T-helper 9 cell (primary cell): ENCODE data around the gene PPP1R9A.

Experiments used
- DNase-seq: peaks from one replicate; pipeline ENCODE4 v3.0.0-alpha.2; 2020
- total RNA-seq, 2 donors: gene quantifications; one replicate each; lab custom pipeline; 2026; lab: John Stamatoyannopoulos, UW

The PPP1R9A gene
- total RNA-seq, result 0 reads per million in 2 donors

DNA sequence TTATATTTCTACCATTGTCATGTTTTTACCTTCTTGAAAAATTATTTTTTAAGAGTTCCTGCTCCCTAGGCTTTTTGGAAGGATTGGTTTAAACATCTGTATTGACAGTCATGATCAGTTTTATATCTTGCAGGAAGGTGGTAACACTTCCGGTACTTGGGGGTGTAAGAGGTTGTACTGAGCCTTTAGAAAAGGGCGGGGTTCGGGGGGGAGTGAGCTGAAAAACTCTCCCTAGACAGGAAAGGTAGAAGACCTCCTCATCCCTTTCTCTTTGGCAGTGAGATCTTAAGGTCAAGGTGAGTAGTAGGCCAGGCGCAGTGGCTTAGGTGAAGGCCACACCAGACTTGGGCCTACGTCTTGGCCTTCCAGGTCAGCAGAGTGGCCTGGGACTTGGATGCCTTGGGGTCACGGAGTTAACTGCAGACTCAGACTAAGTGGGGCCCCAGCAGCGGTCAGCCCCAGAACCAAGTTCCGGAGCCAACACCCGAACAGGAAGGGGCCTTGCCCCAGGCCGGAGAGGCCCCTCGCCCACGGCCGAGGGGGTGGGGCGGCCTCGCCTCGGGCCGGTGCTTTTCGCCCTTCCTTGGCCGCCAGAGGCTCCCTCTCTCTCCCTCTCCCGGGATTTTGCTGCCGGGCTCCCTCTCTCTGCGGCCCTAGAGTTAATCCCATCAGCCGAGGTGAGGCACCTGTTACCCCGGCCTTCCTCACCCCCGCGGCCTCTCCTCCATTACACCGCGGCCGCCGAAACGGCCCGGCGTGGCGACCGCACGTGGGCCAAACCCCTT lies at the start of gene PPP1R9A:
Gene PPP1R9A, plus strand, starts transcription at position 569 of the 785 bp plus-strand sequence. CDS start 2,520 bp downstream, outside the sequence.
- no peak for DNase-seq

DNA sequence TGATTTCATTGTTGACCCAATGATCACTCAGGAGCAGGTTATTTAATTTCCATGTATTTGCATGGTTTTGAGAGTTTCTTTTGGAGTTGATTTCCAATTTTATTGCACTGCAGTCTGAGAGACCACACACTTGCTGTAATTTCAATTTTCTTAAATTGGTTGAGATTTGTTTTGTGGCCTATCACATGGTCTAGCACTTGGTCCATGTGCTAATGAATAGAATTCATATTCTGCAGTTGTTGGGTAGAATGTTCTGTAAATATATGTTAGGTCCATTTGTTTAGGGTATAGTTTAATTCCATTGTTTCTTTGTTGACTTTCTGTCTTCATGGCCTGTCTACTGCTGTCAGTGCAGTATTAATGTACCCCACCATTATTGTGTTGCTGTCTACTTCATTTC lies 36.3 kb upstream of the PPP1R9A start:
- no peak for DNase-seq

GRCh38 chr7:94873239-94873638 lies 34.2 kb upstream of the PPP1R9A start:
- no peak for DNase-seq

DNA sequence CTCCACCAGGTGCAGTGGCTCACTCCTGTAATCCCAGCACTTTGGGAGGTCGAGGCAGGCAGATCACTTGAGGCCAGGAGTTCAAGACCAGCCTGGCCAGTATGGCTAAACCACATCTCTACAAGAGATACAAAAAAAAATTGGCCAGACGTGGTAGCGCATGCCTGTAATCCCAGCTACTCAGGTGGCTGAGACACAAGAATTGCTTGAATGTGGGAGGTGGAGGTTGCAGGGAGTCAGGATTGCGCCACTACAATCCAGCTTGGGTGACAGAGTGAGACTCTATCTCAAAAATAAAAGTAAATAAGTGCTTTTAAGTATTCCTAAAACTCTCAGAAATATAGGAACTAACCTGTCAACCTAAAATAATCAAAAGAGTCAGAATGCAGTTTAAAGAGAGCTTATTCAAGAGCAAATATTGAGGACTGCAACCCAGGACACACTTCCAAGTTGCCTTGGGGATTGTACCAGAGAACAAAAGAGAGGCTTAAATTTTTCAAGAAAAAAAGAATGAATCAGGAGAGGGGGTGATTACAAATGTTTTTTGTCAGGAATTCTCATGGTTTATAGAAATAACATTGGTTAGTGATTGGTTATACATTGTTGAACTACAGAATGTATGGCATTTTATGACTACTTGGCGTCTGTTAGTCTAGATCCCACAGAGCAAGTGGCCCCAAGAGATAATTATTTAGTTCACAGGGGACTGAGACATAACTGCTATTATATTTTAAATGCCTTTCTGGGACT lies 33.2 kb upstream of the PPP1R9A start:
- no peak for DNase-seq

- DNase-seq, result no peak
These were observed 32.2 kb upstream of the PPP1R9A start for GRCh38 chr7:94875201-94875600.

GRCh38 chr7:94877731-94878670 lies 29.4 kb upstream of the PPP1R9A start:
- no peak for DNase-seq

- no peak for DNase-seq
These were observed 24.5 kb upstream of the PPP1R9A start for GRCh38 chr7:94882891-94883290.

DNA sequence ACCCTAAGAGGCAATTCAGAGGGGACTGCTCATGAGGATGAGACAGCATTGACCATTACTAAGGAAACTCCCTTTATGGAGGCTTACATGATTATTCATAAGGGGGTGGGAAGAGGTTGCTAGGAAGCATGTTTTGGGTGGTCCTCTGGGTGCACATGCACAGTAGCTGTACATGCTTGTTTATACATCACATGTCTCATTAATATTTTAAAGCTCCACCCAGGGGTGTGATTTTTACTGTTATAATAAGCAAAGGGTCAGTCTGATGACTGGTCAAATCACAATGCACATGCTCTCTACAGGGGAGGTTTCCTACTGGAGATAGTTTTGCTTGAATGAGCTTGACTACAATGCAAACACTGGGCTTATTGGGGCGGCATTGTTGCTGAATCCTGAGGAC lies 23.8 kb upstream of the PPP1R9A start:
- DNase-seq, result no peak

GRCh38 chr7:94888551-94888950 lies 18.8 kb upstream of the PPP1R9A start:
- DNase-seq, result no peak

DNA sequence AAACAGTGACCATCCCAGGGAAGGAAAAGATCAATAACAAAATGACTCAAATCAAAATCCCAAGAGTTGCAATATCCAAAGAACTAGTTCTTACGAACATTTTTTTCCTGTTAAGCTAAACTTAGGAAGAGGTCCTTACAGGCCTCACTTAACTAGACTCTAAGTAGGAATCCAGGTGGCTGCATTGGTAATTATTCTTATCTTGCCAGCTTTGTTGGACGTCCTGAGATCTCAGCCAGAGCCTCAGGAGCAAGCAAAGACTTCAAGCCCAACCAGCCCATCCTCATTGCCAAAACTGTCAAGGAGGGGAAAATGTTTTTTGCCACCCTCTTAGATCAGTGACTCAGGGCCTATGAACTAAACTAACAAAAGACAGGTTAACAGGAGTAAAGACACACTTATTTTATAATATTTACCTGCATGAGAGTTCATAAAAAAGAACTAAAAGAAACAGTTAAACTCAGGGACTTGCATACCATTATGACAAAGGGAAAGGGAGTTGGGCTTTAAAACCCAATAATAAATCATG lies 18.3 kb upstream of the PPP1R9A start:
- DNase-seq, result no peak

GRCh38 chr7:94890216-94890615 lies 17.2 kb upstream of the PPP1R9A start:
- DNase-seq, result no peak

- no peak for DNase-seq
These were observed 13.7 kb upstream of the PPP1R9A start for GRCh38 chr7:94893661-94894060.

GRCh38 chr7:94897541-94897940 lies 9.9 kb upstream of the PPP1R9A start:
- DNase-seq, result no peak

- DNase-seq, result no peak
These were observed 9.1 kb upstream of the PPP1R9A start for GRCh38 chr7:94898340-94898739.

DNA sequence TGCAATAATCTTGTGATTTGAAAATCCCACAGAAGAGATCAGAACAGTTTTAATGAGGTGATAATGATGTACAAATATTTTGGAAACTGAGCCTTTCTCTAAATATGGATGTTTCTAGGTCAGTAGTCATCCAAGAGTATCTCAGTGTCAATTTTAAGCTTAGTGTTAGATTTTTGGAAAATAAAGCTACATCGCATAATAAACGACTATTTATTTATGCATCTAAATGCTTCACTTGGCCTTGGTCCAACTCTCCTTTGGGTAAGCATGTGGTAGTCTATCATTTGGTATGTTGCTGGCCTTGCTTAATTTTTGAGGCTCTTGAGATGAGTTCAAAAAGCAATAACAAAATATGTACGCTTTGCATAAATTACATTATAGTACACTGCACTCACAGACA lies 5.4 kb upstream of the PPP1R9A start:
- no peak for DNase-seq

DNA sequence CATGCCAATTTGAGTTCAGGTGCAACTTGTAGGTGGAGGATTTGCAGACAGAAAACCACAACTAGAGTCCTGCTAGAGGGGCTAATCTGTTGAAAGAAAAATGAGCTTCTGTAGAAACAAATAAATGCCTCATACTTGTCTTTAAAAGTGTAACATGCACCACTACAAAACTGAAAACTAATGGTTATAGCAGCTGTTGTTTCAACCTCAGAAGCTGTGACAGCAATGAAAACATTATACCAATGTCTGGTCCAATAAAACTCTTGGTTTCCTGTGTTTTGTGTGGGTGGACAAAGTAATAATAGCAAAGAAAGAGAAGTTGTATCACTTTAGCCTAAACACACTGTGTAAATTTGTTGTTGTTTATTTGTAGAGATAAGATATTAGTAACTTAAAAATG lies 3.4 kb upstream of the PPP1R9A start:
- no peak for DNase-seq

DNA sequence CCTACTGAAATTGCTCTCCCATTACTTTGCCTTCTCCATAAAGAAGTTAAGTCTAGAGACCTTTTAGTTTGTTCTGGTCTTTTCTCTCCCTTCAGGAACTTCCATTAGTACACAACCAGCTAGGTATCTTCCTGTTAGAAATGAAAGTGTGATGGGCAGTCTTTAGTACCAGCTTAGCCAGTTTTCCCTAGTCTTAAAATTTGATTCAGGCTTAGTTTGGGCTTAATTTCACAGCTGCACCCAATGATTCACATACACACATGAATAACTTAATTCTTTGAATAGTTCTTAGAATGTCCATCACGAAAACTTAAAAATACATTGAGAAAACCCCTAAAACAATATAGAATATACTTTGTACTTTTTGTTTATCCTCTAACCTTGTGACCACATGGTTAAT lies 2.4 kb upstream of the PPP1R9A start:
- no peak for DNase-seq

DNA sequence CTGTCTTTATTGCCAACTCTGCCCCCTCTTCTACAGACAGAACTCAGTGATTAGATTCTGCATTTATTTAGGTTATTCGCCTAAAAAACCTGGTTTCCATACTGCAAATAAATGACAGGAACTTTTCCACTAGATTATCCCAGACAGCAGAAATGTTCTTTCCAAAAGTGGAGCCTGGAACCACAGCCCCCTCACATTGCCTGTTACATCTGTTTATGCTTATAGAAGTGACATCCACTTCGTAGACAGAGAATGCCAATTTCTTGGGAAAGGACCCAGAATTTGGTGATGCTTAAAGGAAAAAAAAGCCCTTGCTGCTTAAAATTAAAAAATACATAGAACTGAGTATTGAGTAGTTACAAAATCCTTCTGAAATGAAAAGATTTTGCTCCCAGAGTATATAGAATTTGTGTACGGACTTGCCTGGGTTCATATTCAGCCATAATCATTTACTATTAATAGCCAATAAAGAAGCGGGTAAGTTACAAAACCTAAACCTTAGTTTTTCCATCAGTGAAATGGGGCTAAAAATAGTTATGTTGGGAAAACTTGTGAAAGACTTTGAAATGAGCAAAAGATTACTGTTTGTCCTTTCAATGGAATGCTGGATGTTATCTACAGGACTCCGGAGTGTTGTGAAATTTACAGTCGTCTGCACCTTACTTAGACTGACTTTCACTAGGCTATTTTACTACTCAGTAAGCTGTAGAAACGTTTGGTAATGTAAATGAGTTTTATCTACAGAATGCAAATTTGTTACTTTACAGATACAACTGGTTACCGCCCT lies 1.1 kb upstream of the PPP1R9A start:
- no peak for DNase-seq

DNA sequence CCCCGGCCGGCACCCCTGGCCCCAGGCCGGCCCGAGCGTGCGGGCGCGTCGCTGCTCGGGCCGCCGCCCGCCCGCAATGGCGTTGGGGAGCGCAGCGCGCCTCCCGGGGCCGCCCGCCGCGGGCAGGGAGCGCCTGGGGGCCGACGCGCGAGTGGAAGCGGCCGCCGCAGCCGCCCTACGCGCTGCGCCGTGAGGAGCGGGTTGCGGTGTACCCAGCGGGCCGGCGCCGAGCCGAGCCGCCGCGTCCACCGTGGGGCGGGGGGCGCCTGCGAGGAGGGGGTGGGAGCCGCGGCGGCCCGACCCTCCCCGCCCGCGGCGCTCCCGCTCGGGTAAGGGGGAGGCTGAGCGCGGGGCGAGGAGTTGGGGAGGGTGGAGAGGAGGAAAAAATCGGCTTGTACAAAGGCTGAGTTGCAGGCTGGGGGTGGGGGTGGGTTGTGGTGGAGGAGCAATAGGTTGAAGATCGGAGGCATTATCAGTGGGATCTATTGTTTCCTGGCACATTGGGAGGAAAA lies 473 bp downstream of the PPP1R9A start:
- DNase-seq, result no peak

GRCh38 chr7:94908323-94909178 lies 1.2 kb downstream of the PPP1R9A start:
- no peak for DNase-seq

DNA sequence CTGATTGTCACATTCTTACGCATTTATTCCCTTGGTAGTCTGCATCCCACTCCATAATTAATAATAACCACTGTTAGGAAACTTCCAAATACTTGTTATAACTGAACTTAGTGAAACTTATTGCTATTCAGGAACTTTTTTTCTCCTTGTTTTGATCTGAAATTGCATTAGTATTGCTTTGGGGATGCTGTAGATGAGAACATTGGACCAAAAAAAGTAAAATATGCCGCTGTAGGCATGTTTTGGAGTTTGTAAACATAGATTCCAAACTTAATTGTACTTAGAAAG lies 1.7 kb downstream of the PPP1R9A start:
- no peak for DNase-seq
